Pancreas (tissue), 10 donors: ENCODE results near the gene SMIM24. TPM values are rescaled to one million over a fixed set of nuclear protein-coding genes. Genes with fewer than 3 reads are reported as not detected.

Experiments
- ATAC-seq, 4 donors: fragments of 200-7000 bp; cut with Tn5 transposase; one replicate each; pipeline versions ENCODE4 v1.8.0 to v1.9.1; 2020; ENCODE audit warnings: mild to moderate bottlenecking in 4 of 4, moderate library complexity in 4 of 4
- DNase-seq, 6 donors: peaks; one replicate each; pipeline ENCODE4 v3.0.0-alpha.2; 2020
- FAIRE-seq: peaks from 2 replicates; lab custom pipeline; 2012; peaks lifted over from hg19 to GRCh38; lab: Jason Lieb, UNC
- H3K27ac ChIP-seq, 4 donors: fragments of 200-600 bp; sonication (generic); 1 replicate in 3 of 4; 2 replicates in 1 of 4; pipeline versions ENCODE4 v1.5.0 to v1.8.0; 2020
- H3K27me3 ChIP-seq, 4 donors: fragments of 200-600 bp; one replicate each; pipeline ENCODE4 v1.8.0; 2021
- H3K36me3 ChIP-seq, 3 donors: fragments of 200-600 bp; sonication (generic) in 1 of 3; one replicate each; pipeline versions ENCODE4 v1.5.0 to v1.8.0; 2020 to 2021
- H3K4me1 ChIP-seq, 3 donors: fragments of 200-600 bp; one replicate each; pipeline ENCODE4 v1.8.0; 2021
- H3K4me3 ChIP-seq, 4 donors: fragments of 200-600 bp; sonication (generic) in 2 of 4; one replicate each; pipeline versions ENCODE4 v1.5.0 to v1.8.0; 2020 to 2021
- H3K9me3 ChIP-seq, 4 donors: fragments of 200-600 bp; one replicate each; pipeline ENCODE4 v1.8.0; 2021
- CTCF ChIP-seq, 4 donors: fragments of 200-600 bp; sonication (generic) in 3 of 4; IDR thresholded peaks; one replicate each; pipeline versions ENCODE4 v1.5.0 to v1.8.0; 2021; ENCODE audit warnings: antibody characterized with exemption in 4 of 4
- WGBS, 2 donors: extraction: QIAGEN DNeasy Blood & Tissue Kit; methylation state at CpG; one replicate each; pipeline ENCODE4 v1.1.7; 2013; 5-methylcytosine and 5-hydroxymethylcytosine counted together
- intact Hi-C, 3 donors: fragments of 100-400 bp; cut with DNase I; formaldehyde crosslinking; loops; one replicate each; pipeline versions ENCODE4 v1.11.1 to v1.14.2; 2022
- polyA plus RNA-seq, 2 donors: library from polyadenylated mRNA; stranded (reverse); fragments of 200-250 nt; gene quantifications; one replicate each; pipeline ENCODE4 v1.2.3, GENCODE V29; 2013
- total RNA-seq, 6 donors: library from RNA; stranded (reverse); fragmentation: NEBNext Ultra II Directional in 4 of 6; extraction: Animal tissue kit (Norgen Biotek cat#: 25700) in 4 of 6; gene quantifications; one replicate each; pipeline versions ENCODE4 v1.2.1 to v1.2.4, GENCODE V29; 2021 to 2023
- donor health status: healthy with polysubstance abuse.
- donor health status: DM: no; HTN: no; CAD: no; lungs with moderate emphysema.
- donor health status: DM: no; HTN: no; CAD: no.
- donor health status: control.
- donor health status: control.
- donor health status: Bipolar disorder and iron deficiency.
- donor health status: DM: yes; HTN: yes; CAD: no.
- donor health status: DM: no; HTN: no; CAD: no.
- donor health status: DM: no; HTN: no; CAD: no.
- donor health status: DM: yes; HTN: yes; CAD: no.

The SMIM24 gene
- total and polyA plus RNA-seq, 8 donors = 1.2 to 143 (median 4.4) TPM

GRCh38 chr19:3464587-3465235 is 15.6 kb downstream of the SMIM24 start:
- intact Hi-C loops = loop anchor here in 1 of 3 donors (5.0 kb wide), 1 partner anchor 142 kb away; no protein-coding TSS in a partner anchor
- Histone ChIP-seq H3K36me3 (peaks cover 3 to 19% (median 11%) of the 10 kb centered on the region in 3 donors), H3K27me3 (no peaks in the 10 kb centered on the region), H3K4me1 (peaks cover 0 to 8% (median 4%) of the 10 kb centered on the region in 3 donors), H3K27ac (no peak overlapping the region), H3K9me3 (no peaks in the 10 kb centered on the region), H3K4me3 (no peak overlapping the region)
- FAIRE-seq = no peak
- no peak for TF ChIP-seq CTCF (IDR thresholded peaks at IDR 0.05)
- WGBS, 2 donors = 84 to 86% methylated on average over 28 to 31 of the region's 31 CpGs
- peak in 2 of 6 donors; percentile 23 to 39 for DNase-seq
- no peak for ATAC-seq

- H3K4me1 ChIP-seq = peaks cover 0 to 16% (median 4%) of the 10 kb centered on the region in 3 donors
- peaks cover 3 to 19% (median 11%) of the 10 kb centered on the region in 3 donors for H3K36me3 ChIP-seq
- WGBS, 2 donors = 83 to 88% methylated on average over 40 to 57 of the region's 57 CpGs
- no peak for ATAC-seq
- H3K4me3 ChIP-seq = no peak overlapping the region
- H3K27ac ChIP-seq = no peak overlapping the region
- H3K27me3 ChIP-seq = no peaks in the 10 kb centered on the region
- TF ChIP-seq CTCF (IDR thresholded peaks at IDR 0.05) = no peak
- no peaks in the 10 kb centered on the region for H3K9me3 ChIP-seq
- FAIRE-seq = no peak
- intact Hi-C loops = no loop called here
- DNase-seq = peak in 2 of 6 donors; percentile 20 to 42
Observed at GRCh38 chr19:3463714-3464586, 16.4 kb downstream of the SMIM24 start.

DNA sequence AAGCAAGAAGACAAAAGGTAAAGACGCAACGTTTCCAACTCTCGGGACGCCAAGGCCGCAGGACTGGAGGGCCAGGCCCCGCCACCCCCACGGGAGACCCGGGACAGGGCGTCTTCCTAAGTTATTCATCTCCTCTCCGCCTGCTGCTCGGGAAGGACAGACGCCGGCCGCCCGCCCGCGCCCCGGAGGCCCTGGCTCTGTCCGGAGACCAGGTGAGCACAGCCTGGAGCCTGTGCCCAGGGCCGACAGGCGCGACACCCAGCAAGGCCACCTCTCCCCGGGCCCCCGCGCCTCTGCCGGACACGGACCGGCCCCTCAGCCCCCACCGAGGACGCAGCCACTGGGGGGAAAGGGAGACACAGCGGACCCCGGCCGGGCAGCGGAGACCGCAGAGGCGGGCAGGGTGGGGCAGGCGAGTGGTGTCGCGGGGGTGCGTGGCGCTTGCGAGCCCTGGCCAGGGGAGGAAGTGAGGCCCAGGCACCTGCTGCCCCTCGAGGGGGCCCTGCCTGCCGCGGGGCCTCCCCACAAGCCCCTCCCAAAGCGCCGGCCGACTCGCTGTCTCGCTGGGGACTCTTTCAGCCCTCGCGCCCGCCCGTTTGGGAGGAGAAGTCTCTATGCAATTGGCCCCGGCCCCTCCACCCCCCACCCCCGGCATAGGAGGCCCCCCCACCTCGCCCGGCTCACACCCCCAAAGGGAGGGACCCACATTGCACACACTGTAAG is 17.2 kb downstream of the SMIM24 start:
- ATAC-seq = no peak
- H3K9me3 ChIP-seq = no peaks in the 10 kb centered on the region
- no peak for FAIRE-seq
- H3K27me3 ChIP-seq = no peaks in the 10 kb centered on the region
- 87 to 89% methylated on average over 46 to 58 of the region's 58 CpGs for WGBS, 2 donors
- intact Hi-C loops = no loop called here
- peaks cover 3 to 19% (median 11%) of the 10 kb centered on the region in 3 donors for H3K36me3 ChIP-seq
- peaks cover 0 to 17% (median 4%) of the 10 kb centered on the region in 3 donors for H3K4me1 ChIP-seq
- no peak for TF ChIP-seq CTCF (IDR thresholded peaks at IDR 0.05)
- H3K27ac ChIP-seq = no peak overlapping the region
- DNase-seq = peak in 3 of 6 donors; percentile 21 to 84 (median 51)
- H3K4me3 ChIP-seq = no peak overlapping the region

GRCh38 chr19:3459965-3460582 is 20.3 kb downstream of the SMIM24 start:
- peaks cover 3 to 36% (median 20%) of the 10 kb centered on the region in 3 donors for H3K36me3 ChIP-seq
- no peak for TF ChIP-seq CTCF (IDR thresholded peaks at IDR 0.05)
- H3K4me3 ChIP-seq = no peak overlapping the region
- no peak for FAIRE-seq
- no peaks in the 10 kb centered on the region for H3K9me3 ChIP-seq
- intact Hi-C loops = no loop called here
- ATAC-seq = peak in 1 of 4 donors; percentile 2
- H3K4me1 ChIP-seq = peaks cover 0 to 17% (median 4%) of the 10 kb centered on the region in 3 donors
- H3K27me3 ChIP-seq = no peaks in the 10 kb centered on the region
- H3K27ac ChIP-seq = peak overlapping the region in 3 of 4 donors; percentile 33 to 81 (median 76)
- 83 to 86% methylated on average over 15 of the region's 15 CpGs for WGBS, 2 donors
- DNase-seq = no peak
